Glutamatergic neuron (in vitro differentiated cells): ENCODE data around the gene NOL6. TPM values are rescaled to one million over a fixed set of nuclear protein-coding genes. Genes with fewer than 3 reads are reported as not detected.

Experiments
- DNase-seq: peaks from one replicate; pipeline ENCODE4 v3.0.0; 2022
- H3K27ac Mint-ChIP-seq: one replicate; pipeline ENCODE4 v1.8.0; 2020; ENCODE audit warnings: mild to moderate bottlenecking, mixed read lengths, inconsistent platforms; ENCODE audit not compliant: unreplicated experiment
- H3K27me3 Mint-ChIP-seq: one replicate; pipeline ENCODE4 v1.8.0; 2020; ENCODE audit warnings: mild to moderate bottlenecking, moderate library complexity, mixed read lengths, inconsistent platforms; ENCODE audit not compliant: unreplicated experiment
- H3K36me3 Mint-ChIP-seq: one replicate; pipeline ENCODE4 v1.8.0; 2020; ENCODE audit warnings: mild to moderate bottlenecking, mixed read lengths, inconsistent platforms; ENCODE audit not compliant: unreplicated experiment
- H3K4me1 Mint-ChIP-seq: one replicate; pipeline ENCODE4 v1.8.0; 2020; ENCODE audit warnings: mild to moderate bottlenecking, low read depth, mixed read lengths, inconsistent platforms; ENCODE audit not compliant: unreplicated experiment
- H3K4me3 Mint-ChIP-seq: one replicate; pipeline ENCODE4 v1.8.0; 2020; ENCODE audit warnings: mild to moderate bottlenecking, mixed read lengths, inconsistent platforms; ENCODE audit not compliant: unreplicated experiment
- H3K9me3 Mint-ChIP-seq: one replicate; pipeline ENCODE4 v1.8.0; 2020; ENCODE audit warnings: mild to moderate bottlenecking, moderate library complexity, mixed read lengths, inconsistent platforms; ENCODE audit not compliant: unreplicated experiment
- CTCF ChIP-seq: fragments of 200-600 bp; sonication (generic); IDR thresholded peaks from one replicate; pipeline ENCODE4 v1.5.0; 2021; ENCODE audit not compliant: partially characterized antibody, unreplicated experiment
- microRNA-seq: library from miRNA; unstranded; fragments of <30 nt; microRNA quantifications from one replicate; pipeline ENCODE4, GENCODE V29; 2020; ENCODE audit not compliant: unreplicated experiment
- total RNA-seq: library from RNA; stranded (reverse); fragmentation: NEBNext Ultra II Directional; extraction: Animal tissue kit (Norgen Biotek cat#: 25700); gene quantifications from one replicate; pipeline ENCODE4 v1.2.1, GENCODE V29; 2021; ENCODE audit not compliant: unreplicated experiment

Gene NOL6
- total RNA-seq, 1 donor from 2014 or later: 25.6 TPM

- Mint-ChIP-seq H3K27ac (no peak overlapping the region), H3K4me3 (no peak overlapping the region), H3K4me1 (no peaks in the 10 kb centered on the region), H3K36me3 (no peaks in the 10 kb centered on the region), H3K27me3 (peaks cover 5% of the 10 kb centered on the region), H3K9me3 (no peaks in the 10 kb centered on the region)
- DNase-seq: no peak
- no peak for TF ChIP-seq CTCF
These were observed 56.7 kb downstream of the NOL6 start for GRCh38 chr9:33416996-33417395.

GRCh38 chr9:33415501-33416038 is 58.2 kb downstream of the NOL6 start:
- peaks cover 5% of the 10 kb centered on the region for H3K27me3 Mint-ChIP-seq
- H3K9me3 Mint-ChIP-seq: no peaks in the 10 kb centered on the region
- DNase-seq: peak; percentile 70
- H3K36me3 Mint-ChIP-seq: no peaks in the 10 kb centered on the region
- no peak overlapping the region for H3K27ac Mint-ChIP-seq
- H3K4me1 Mint-ChIP-seq: no peaks in the 10 kb centered on the region
- peak; percentile 61 for TF ChIP-seq CTCF
- H3K4me3 Mint-ChIP-seq: no peak overlapping the region

GRCh38 chr9:33414889-33415500 is 58.7 kb downstream of the NOL6 start:
- TF ChIP-seq CTCF: no peak
- Mint-ChIP-seq H3K27ac (no peak overlapping the region), H3K9me3 (no peaks in the 10 kb centered on the region), H3K4me3 (no peak overlapping the region), H3K4me1 (no peaks in the 10 kb centered on the region), H3K36me3 (no peaks in the 10 kb centered on the region), H3K27me3 (peaks cover 5% of the 10 kb centered on the region)
- no peak for DNase-seq

GRCh38 chr9:33414268-33414667 is 59.5 kb downstream of the NOL6 start:
- no peak for TF ChIP-seq CTCF
- no peak overlapping the region for H3K27ac Mint-ChIP-seq
- H3K9me3 Mint-ChIP-seq: no peaks in the 10 kb centered on the region
- DNase-seq: no peak
- H3K4me3 Mint-ChIP-seq: no peak overlapping the region
- H3K36me3 Mint-ChIP-seq: no peaks in the 10 kb centered on the region
- H3K27me3 Mint-ChIP-seq: peaks cover 5% of the 10 kb centered on the region
- no peaks in the 10 kb centered on the region for H3K4me1 Mint-ChIP-seq

Small RNAs within 50 kb of the gene (microRNA-seq; reads per million reads assigned to microRNA genes)
- 2.2 reads per million, percentile 14 among the genes with 10 or more reads in this experiment for gene MIR6851

Other genes with a start within 250 kb of the NOL6 start
- not detected for gene SPINK4, start 233.8 kb downstream of the NOL6 start, total RNA-seq
- gene BAG1, start 209.2 kb downstream of the NOL6 start, total RNA-seq: 92.5 TPM
- gene CHMP5, start 208.9 kb downstream of the NOL6 start, total RNA-seq: 61.7 TPM
- 37.5 TPM for gene NFX1, start 183.4 kb downstream of the NOL6 start, total RNA-seq
- not detected for gene AQP7, start 71.4 kb downstream of the NOL6 start, total RNA-seq
- gene AQP3, start 26.3 kb downstream of the NOL6 start, total RNA-seq: 2.9 TPM
- gene ANKRD18B, start 50.3 kb upstream of the NOL6 start, total RNA-seq: 5.0 TPM